Stimulated activated CD8-positive, alpha-beta memory T cell treated with anti-CD3 and anti-CD28 coated beads, Interleukin-15, amount 100 ng/mL, for 1 hour (primary cell): ENCODE data around the gene BBX.
"Not testable (repeated sequence)": the region's sequence is repeated elsewhere in the genome, so short reads cannot be mapped to it uniquely, and the experiment has no call there.

ENCODE experiments used
- DNase-seq: peaks from one replicate; pipeline ENCODE4 v3.0.0-alpha.2; 2020; ENCODE audit warnings: low read depth

BBX gene

DNA sequence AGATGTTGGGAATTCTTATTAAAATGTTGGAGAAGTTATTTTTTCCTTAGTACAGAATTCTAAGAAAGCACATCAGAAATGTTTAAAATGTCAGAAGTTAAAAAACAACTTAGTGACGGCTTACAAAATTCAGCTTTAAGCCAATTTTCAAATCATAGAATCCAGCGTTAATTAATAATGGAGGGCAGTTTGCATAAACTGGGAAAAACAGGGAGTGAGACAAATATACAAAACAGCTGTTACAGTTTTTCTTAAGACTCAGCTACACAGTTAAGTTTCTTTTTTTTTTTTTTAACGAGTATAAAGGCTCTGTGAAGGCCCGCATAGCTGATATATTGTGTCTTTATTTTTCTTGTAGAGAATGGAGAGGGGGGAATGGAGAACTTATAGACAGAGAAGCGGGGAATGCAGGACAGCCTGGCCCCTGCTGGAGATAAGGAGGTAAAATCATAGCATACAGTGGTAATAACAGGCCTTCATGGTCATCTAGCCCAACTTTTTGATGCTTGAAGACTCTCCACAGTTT, 164.4 kb downstream of the BBX start:
- DNase-seq = no peak

- no peak for DNase-seq
These were observed 166.6 kb downstream of the BBX start for GRCh38 chr3:107689355-107689754.

DNA sequence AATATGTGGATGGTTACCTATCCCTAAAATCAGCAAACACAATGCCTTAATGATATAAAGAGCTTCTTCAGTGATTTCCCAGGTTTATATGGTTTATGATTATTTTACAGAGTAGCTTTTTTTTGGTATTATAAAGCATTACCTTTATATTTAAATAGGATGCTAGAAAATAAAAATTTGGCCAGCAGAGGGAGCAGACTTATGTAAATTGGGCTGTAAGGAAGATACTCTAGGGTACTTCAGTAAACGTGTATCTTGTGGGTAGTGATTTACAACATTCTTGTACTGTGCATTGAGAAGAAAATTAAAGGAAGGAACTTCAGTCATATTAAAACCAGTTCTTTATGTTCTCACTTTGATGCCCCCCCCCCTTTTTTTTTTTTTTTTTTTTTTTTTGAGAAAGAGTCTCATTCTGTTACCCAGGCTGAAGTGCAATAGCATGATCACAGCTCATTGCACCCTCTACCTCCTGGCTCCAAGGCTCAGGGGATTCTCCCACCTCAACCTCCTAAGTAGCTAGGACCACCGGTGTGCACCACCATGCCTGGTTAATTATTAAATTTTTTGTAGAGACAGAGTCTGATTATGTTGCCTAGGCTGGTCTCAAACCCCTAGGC, 167.9 kb downstream of the BBX start:
- no peak for DNase-seq

- DNase-seq = not testable (repeated sequence)
These were observed 169.2 kb downstream of the BBX start for GRCh38 chr3:107691984-107692383.

GRCh38 chr3:107697348-107697747, 174.6 kb downstream of the BBX start:
- not testable (repeated sequence) for DNase-seq

GRCh38 chr3:107697855-107698254, 175.1 kb downstream of the BBX start:
- not testable (repeated sequence) for DNase-seq

GRCh38 chr3:107699682-107700081, 176.9 kb downstream of the BBX start:
- no peak for DNase-seq

- DNase-seq = no peak
These were observed 178.5 kb downstream of the BBX start for GRCh38 chr3:107701299-107701698.

DNA sequence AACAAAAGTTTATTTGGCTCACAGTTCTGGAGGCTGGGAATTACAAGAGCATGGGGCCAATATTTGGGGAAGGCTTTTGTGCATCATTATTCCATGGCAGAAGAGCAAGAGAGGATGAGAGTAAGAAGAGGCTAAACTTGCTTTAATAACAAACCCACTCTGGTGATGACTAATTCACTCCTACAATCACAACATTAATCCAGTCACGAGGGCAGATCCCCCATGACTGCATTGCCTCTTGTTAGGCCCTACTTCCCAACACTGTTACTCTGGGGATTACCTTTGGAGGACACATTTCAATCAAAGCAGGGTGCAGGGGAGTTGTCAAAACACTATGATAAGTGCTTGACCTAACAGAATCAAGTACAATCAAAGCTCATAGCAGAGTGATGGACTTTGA, 181.7 kb downstream of the BBX start:
- DNase-seq = no peak

DNA sequence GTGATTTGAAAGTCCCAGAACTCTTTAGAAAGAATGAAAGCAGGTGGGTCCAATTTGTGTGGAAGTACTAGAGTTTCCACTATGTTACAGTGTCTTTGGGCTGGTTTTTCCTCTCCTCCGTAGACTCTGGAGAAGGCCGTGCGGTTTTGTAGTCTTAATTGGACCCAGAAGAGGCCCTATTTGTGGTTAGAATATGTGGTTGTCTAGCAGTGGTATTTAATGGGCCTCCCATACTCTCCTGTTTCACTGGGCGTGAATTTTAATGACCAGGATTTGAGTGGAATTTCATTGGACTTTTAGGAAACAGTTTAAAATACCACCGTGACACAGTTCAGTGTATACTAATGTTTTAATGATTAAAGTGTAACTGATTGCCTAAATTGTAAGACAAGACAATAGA, 182.3 kb downstream of the BBX start:
- no peak for DNase-seq

GRCh38 chr3:107710851-107711250, 188.1 kb downstream of the BBX start:
- DNase-seq = no peak

DNA sequence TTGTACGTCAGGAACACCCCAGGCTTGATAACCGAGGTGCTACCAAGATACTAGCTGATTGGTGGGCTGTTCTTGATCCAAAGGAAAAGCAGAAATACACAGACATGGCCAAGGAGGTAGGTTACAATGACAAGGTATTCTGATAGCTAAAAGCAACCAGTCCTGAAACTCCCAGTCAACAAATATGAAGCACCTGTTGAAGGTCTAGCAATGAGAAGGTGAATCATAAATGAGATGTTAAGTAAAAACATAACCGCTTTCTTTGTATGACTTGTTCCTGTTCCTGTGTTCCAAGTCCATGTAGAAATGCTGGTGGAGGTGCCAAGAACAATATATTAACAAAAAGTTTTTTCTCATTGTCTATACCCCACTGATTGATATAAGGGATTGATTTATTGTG, 194.0 kb downstream of the BBX start:
- no peak for DNase-seq

DNA sequence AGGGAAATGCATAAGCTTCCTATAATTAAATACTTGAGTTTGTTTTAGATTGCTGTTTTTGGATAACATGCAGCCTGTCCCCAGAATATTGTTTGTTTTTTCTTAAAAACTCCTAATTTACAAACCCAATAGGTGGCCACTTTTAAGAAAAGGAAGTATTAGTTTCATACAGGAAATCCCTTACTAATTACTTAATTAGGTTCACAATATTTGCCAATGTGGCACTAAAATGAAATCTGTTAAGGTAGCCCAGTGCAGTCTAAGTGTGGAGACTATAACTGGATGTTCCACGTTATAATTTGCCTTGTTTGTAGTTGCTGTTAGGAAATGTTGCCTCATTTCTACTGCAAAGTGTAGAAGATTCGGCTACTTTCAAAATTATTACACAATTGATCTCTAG, 195.8 kb downstream of the BBX start:
- no peak for DNase-seq

- no peak for DNase-seq
These were observed 204.3 kb downstream of the BBX start for GRCh38 chr3:107727102-107727501.

DNA sequence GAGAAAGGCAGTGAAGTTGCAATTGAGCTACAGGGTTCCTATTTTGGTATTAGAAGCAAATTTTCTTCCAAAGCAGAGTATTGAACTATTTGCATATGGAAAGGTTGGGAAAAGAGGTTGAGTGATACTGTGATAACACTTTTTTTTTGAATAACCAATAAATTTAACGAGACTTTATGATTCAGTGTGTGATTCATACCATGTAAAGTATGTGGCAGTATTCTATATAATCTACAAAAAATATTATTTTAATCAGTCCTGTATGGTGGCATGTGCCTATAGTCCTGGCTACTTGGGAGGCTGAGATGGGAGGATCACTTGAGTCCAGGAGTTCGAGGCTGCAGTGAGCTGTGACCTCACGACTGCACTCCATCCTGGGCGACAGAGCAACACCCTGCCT, 206.9 kb downstream of the BBX start:
- no peak for DNase-seq

DNA sequence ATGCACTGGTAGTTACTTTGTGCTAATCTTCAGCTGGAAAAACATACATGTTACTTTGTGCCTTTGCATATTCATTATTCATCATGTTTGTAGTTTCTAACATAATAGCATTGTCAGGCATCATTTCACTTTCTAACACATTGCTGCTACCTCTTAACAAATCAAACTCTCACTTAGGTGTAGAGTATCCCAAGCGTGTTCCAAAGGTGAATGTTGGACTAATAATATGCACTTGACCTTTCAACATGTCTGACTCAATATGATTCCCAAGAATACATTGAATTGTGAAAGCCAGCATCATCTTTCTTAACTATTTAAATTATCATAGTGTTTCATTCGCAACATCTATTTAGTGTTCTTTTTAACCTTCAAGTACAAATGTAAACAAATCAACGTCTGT, 211.6 kb downstream of the BBX start:
- DNase-seq = no peak

GRCh38 chr3:107737914-107738313, 215.2 kb downstream of the BBX start:
- DNase-seq = no peak

DNA sequence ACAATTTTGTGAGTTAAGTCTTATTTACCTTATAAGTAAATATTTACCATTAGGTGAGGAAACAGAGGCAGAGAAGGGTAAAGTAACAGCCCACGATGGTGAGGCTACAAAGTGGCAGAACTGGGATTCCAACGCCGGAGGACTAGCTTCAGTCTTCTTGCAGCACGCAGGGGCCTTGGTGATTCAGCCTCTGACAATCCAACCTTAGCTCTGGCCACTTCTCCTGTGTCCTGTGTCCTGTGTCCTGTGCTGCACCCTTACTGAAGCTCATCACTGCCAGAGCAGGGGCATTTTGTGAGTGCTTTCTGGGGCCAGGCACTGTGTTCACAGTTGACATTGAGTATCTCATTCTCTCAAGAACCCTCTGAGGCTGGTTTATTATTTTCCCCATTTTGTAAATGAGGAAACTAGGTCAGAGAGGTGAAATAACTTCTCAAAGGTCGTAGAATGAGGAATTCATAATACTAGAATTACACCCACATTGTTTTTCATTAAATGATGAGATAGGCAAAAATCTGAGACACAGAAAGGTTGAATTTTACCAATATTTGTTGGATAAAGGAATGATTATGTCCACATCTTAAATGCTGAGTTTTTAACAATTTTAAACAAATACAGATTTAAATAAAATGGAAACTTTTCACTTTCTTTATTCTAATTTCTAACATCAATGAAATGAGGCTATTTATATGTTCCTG, 215.9 kb downstream of the BBX start:
- DNase-seq = no peak

DNA sequence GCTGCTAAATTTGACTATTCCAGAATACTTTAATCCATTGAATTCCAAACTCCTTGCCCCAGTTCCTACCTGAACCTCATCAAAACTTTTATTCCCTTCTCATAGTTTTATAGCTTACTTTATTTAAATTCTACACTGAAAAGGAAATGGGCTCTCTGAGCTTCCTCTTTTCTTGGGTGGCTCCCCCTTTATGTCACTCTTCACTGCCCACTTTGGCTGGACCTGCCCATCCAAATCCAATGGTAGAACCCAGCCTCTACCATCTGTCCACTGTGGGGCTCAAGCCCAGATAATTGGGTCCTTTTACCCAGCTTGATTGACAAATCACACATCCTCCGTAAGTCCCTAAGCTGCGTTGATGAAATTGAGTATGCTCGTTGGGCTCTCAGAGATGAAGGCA, 216.5 kb downstream of the BBX start:
- DNase-seq = no peak

DNA sequence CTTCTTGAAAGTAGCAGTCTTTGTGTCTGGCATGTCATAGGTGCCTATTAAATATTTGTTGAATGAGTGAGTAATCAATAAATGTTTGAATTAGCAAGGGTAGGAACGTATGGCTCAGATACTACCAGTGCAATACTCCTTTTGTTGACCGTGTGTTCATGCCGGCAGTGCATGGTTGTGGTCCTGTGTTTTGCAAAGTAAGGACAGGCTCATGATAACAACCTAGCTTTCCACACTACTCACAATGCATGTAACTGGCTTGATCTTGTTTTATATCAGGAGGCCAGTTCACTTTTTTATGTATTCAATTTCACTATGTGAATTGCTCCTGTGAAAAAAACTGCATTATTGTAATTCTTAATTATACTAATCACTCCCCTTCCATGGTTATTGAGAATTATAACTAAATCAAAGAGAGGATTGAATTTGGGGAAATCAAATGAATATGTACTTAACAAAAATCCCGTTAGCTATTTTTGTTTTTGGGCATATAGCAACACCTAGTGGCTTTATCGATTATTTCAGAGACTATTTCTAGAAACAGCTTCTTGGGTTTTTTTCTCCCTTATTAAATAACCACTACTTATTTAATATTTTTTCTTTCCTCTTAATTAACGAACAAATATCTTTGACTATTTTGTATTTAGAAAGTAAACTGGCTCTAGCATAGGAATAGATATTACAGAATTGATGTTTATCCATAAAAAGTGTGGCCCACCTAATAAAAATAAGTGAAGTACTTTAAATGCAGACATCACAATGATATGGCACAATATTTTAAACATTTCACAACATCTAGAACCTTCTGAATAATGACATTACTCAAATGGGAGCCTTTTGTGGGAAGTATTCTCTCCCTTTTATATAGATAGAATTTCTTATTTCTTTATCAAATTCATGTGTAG, 218.5 kb downstream of the BBX start:
- DNase-seq = no peak

- no peak for DNase-seq
These were observed 222.6 kb downstream of the BBX start for GRCh38 chr3:107745354-107745753.

- DNase-seq = no peak
These were observed 229.6 kb downstream of the BBX start for GRCh38 chr3:107752202-107752990.
